HG03039 (cell line): ENCODE data around the gene NOTCH4.
"Not testable (repeated sequence)": the region's sequence is repeated elsewhere in the genome, so short reads cannot be mapped to it uniquely, and the experiment has no call there.

Experiments
- ATAC-seq: cut with Tn5 transposase; IDR thresholded peaks from one replicate; pipeline ENCODE4 v1.9.1; 2021; ENCODE audit warnings: mild to moderate bottlenecking, moderate library complexity; ENCODE audit not compliant: unreplicated experiment

The NOTCH4 gene

GRCh38 chr6:32223258-32224235 is at the start of gene NOTCH4:
Gene NOTCH4 (minus strand): TSS chr6:32224067. CDS start chr6:32223928, 139 bp downstream.
- no peak for ATAC-seq

- no peak for ATAC-seq
These were observed 47.6 kb upstream of the NOTCH4 start for GRCh38 chr6:32271429-32271828.

- not testable (repeated sequence) for ATAC-seq
These were observed 44.6 kb upstream of the NOTCH4 start for GRCh38 chr6:32268459-32268858.

GRCh38 chr6:32267035-32267434 is 43.2 kb upstream of the NOTCH4 start:
- no peak for ATAC-seq

GRCh38 chr6:32257262-32257661 is 33.4 kb upstream of the NOTCH4 start:
- not testable (repeated sequence) for ATAC-seq

- ATAC-seq = peak; percentile 68
These were observed 31.6 kb upstream of the NOTCH4 start for GRCh38 chr6:32255199-32256153.

- no peak for ATAC-seq
These were observed 30.9 kb upstream of the NOTCH4 start for GRCh38 chr6:32254761-32255198.

- no peak for ATAC-seq
These were observed 28.6 kb upstream of the NOTCH4 start for GRCh38 chr6:32252331-32253009.

- ATAC-seq = no peak
These were observed 25.4 kb upstream of the NOTCH4 start for GRCh38 chr6:32249262-32249661.

GRCh38 chr6:32247401-32247800 is 23.5 kb upstream of the NOTCH4 start:
- no peak for ATAC-seq

- ATAC-seq = no peak
These were observed 21.1 kb upstream of the NOTCH4 start for GRCh38 chr6:32244946-32245398.

- no peak for ATAC-seq
These were observed 20.4 kb upstream of the NOTCH4 start for GRCh38 chr6:32244270-32244669.

GRCh38 chr6:32242318-32242813 is 18.5 kb upstream of the NOTCH4 start:
- ATAC-seq = not testable (repeated sequence)

- no peak for ATAC-seq
These were observed 16.8 kb upstream of the NOTCH4 start for GRCh38 chr6:32240686-32241085.

GRCh38 chr6:32239462-32239861 is 15.6 kb upstream of the NOTCH4 start:
- no peak for ATAC-seq

- no peak for ATAC-seq
These were observed 11.1 kb upstream of the NOTCH4 start for GRCh38 chr6:32234934-32235333.

- ATAC-seq = no peak
These were observed 2.6 kb upstream of the NOTCH4 start for GRCh38 chr6:32226434-32226833.

- no peak for ATAC-seq
These were observed 829 bp upstream of the NOTCH4 start for GRCh38 chr6:32224696-32225095.

GRCh38 chr6:32222333-32223230 is 1.3 kb downstream of the NOTCH4 start:
- ATAC-seq = no peak
